NT2/D1 (cell line): ENCODE data around the gene ANXA11.
A peak's percentile ranks its signal among the peaks of the same experiment; 100 is the strongest.
"Not testable (repeated sequence)": the region's sequence is repeated elsewhere in the genome, so short reads cannot be mapped to it uniquely, and the experiment has no call there.

Experiments used
- DNase-seq: peaks from one replicate; pipeline ENCODE4 v3.0.0-alpha.2; 2011; ENCODE audit warnings: low read depth, low spot score
- H3K27me3 ChIP-seq: 2 replicates; pipeline ENCODE4 v1.6.0; 2011; ENCODE audit warnings: mild to moderate bottlenecking; ENCODE audit not compliant: insufficient read length, insufficient read depth
- H3K36me3 ChIP-seq: 2 replicates; pipeline ENCODE4 v1.6.1; 2011; ENCODE audit warnings: mild to moderate bottlenecking, low read length, mixed read lengths; ENCODE audit not compliant: insufficient read depth, insufficient read length
- H3K4me1 ChIP-seq: 2 replicates; pipeline ENCODE4 v1.5.1; 2011; ENCODE audit not compliant: insufficient read depth, insufficient read length
- H3K4me3 ChIP-seq: 2 replicates; pipeline ENCODE4 v1.5.1; 2011; ENCODE audit warnings: low read depth; ENCODE audit not compliant: insufficient read length
- H3K9ac ChIP-seq: 2 replicates; pipeline ENCODE4 v1.6.0; 2011; ENCODE audit warnings: low read depth; ENCODE audit not compliant: insufficient read length
- H3K9me3 ChIP-seq: 2 replicates; pipeline ENCODE4 v1.5.1; 2011; ENCODE audit warnings: mild to moderate bottlenecking, low read length; ENCODE audit not compliant: insufficient read depth
- SUZ12 ChIP-seq: IDR thresholded peaks from 2 replicates; pipeline ENCODE4 v1.6.1; 2011; ENCODE audit not compliant: insufficient read length, insufficient read depth; ENCODE audit errors: extremely low read depth
- YY1 ChIP-seq: IDR thresholded peaks from 2 replicates; pipeline ENCODE4 v1.6.1; 2011; ENCODE audit not compliant: insufficient read length, insufficient read depth
- ZNF274 ChIP-seq: IDR thresholded peaks from 2 replicates; pipeline ENCODE4 v1.6.1; 2011; ENCODE audit warnings: mild to moderate bottlenecking, low read depth, low read length

The ANXA11 gene

DNA sequence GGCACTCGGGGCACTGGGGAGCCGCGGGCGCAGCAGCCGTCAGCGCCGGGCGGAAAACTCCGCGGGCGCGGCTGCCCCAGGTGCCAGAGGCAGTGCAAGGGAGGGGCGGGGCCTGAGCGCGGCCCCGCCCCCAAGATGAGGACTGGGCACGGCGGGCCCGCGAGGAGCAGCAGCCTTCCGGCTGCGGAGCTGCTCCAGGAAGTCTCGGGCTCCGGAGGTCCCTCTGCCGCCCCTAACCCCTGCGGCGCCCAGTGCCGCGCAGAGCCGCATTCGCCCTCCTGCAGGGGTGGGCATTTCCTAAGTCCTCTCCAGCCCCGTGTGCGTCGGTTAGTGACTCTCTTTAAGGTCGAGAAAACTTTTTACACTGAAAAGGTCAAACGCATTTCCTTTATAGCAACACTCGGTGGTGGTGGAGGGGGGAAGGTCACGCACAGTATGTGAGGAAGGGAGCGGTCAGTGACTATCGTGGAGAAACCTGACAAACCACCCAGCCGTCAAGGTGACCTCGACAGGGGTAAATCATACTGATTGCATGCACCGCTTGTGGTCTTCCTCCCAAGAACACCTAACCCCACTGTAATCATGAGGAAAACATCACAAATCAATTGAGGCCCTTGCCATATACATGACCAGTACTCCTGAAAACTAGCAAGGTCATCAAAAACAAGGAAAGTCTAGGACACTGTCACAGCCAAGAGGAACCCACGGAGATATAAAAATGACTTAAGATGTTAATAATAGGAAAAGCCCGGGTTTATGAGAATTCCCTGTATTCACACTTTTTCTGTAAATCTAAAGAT is at the start of gene ANXA11:
Gene ANXA11, minus strand, starts transcription at position 61 of the 800 bp plus-strand sequence. CDS start 32,676 bp downstream, outside the sequence.
- peaks cover 13% of the 10 kb centered on the region for H3K4me1 ChIP-seq

DNA sequence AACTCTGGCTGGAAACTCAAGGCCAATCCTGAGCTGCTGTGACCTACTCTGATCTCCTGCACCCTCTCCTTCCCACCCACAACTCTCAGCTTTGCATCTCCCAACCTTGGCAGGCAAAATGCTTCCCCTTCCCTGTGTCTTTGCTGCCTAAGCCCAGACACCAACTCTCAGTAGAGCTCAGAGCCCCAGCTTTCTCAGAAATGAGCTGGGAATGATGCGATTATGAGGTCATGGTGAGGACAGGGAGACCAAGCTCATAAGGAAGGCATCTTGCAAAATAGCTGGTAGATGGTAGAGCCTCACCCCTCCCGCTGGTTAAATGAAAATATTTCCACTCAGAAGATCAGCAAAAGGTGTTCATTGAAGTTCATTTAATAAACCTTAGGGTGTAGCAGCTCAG is 49.4 kb upstream of the ANXA11 start:
- not testable (repeated sequence) for H3K9ac ChIP-seq, H3K4me3 ChIP-seq, H3K4me1 ChIP-seq, H3K9me3 ChIP-seq, H3K27me3 ChIP-seq, DNase-seq, H3K36me3 ChIP-seq

More for the DNA sequence above, at the start of gene ANXA11:
- Histone ChIP-seq H3K27me3 (no peaks in the 10 kb centered on the region), H3K36me3 (peaks cover 4% of the 10 kb centered on the region), H3K9ac (peak within 1 kb of the TSS; percentile 67), H3K4me3 (peak within 1 kb of the TSS; percentile 62), H3K9me3 (no peaks in the 10 kb centered on the region)
- DNase-seq: peak; percentile 55
- no peak for TF ChIP-seq SUZ12
- no peak for TF ChIP-seq ZNF274
- no peak for TF ChIP-seq YY1

DNA sequence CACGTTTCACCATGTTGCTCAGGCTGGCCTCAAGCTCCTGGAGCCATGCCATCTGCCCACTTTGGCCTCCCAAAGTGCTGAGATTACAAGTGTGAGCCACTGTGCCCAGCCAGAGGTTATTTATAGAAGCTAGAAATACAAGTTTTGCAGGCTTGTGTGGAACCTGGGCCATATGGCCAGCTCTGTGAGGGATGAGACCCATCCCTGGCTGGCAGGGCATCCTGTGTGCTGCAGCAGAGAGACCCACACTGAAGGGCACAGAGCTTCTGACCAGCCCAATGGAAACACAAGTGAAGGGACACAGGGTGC is 48.6 kb upstream of the ANXA11 start:
- not testable (repeated sequence) for H3K4me1 ChIP-seq, H3K36me3 ChIP-seq, H3K4me3 ChIP-seq, H3K9me3 ChIP-seq, H3K27me3 ChIP-seq, H3K9ac ChIP-seq, DNase-seq

DNA sequence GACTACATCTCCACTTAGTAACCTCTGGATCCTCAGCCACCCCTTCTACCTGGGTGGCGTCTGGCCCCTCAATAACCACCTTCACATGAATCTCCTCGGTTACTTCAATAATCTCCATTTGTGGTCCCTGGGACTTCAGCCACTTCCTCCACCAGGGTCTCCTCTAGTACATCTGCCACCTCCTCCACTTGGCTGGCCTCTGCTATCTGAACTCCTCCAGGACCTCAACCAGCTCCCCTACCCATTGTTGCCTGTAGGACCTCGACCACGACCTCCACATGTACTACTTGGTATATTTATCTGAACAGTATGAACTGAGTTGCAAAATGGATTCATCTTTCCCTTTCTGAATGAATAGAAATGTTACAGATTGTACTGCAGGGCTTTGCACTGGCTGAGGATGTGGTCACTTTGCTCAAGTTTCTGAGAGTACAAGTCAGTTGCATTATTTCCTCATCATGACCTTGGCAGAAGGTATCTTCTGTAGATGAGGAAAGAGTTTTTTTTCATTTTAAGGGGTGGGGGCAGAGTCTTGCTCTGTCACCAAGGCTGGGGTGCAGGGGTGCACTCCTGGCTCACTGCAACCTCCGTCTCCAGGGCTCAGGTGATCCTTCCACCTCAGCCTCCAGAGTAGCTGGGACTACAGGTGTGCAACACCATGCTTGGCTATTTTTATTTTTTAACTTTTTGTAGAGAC is 48.1 kb upstream of the ANXA11 start:
- H3K9ac ChIP-seq: no peak overlapping the region
- no peak for TF ChIP-seq ZNF274
- no peak for TF ChIP-seq SUZ12
- TF ChIP-seq YY1: no peak
- no peaks in the 10 kb centered on the region for H3K27me3 ChIP-seq
- H3K36me3 ChIP-seq: no peaks in the 10 kb centered on the region
- no peak overlapping the region for H3K4me3 ChIP-seq
- no peak for DNase-seq
- H3K4me1 ChIP-seq: no peaks in the 10 kb centered on the region
- H3K9me3 ChIP-seq: no peaks in the 10 kb centered on the region

DNA sequence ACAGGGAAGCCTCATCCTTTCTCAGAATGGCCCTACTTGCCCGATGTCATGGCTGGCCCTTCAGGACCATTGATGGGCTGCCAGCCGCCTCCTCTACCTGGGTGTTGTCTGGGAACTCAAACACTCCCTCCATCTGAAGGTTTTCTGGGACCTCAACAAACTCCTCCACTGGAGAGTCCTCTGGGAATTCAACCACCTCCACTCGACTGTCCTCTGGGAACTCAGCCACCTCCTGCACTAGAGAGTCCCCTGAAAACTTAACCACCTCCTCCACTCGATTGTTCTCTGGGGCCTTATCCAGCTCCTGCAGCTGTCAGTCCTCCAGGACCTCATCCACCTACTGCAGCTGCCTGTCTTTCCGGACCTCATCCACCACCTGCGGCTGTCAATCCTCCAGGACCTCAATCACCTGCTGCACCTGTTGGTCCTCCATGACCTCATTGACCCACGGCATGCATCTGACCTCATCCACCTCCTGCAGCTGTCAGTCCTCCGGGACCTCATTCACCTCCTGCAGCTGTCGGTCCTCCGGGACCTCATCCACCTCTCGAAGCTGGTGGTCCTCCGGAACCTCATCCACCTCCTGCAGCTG is 47.1 kb upstream of the ANXA11 start:
- H3K4me3 ChIP-seq: no peak overlapping the region
- TF ChIP-seq SUZ12 (no peak), ZNF274 (no peak), YY1 (no peak)
- no peak for DNase-seq

DNA sequence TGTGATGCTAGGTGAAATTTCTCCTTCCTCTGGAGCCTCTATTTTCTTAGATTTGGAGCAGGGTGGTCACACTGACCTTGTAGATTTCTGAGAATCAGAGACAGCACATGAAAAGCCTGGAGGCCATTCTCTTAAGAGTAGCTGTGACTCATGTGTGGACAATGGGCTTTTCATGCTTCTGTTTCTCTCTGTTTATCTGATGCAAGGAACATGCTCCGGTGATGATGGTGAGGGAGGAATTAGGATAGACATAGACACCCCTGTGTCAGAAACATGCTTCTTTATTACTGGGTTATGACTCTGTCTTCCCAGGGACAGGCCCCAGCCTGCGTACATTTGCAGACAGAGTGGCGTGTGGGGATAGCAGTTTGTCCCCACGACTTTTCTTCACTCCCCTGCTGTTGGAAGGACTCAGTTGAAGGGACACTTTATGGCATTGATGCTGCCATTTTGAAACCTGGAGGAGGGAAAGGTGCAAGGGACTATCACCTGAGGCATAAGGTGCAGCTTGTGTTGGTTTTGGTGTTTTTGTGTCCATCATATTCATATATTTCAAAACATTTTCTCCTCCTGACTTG is 46.5 kb upstream of the ANXA11 start:
- H3K4me1 ChIP-seq, H3K9me3 ChIP-seq, DNase-seq, H3K27me3 ChIP-seq, H3K9ac ChIP-seq, H3K4me3 ChIP-seq, H3K36me3 ChIP-seq: not testable (repeated sequence)

More for the DNA sequence above, 47.1 kb upstream of the ANXA11 start:
- no peaks in the 10 kb centered on the region for H3K36me3 ChIP-seq
- H3K9me3 ChIP-seq: no peaks in the 10 kb centered on the region
- H3K27me3 ChIP-seq: no peaks in the 10 kb centered on the region
- no peak overlapping the region for H3K9ac ChIP-seq
- H3K4me1 ChIP-seq: no peaks in the 10 kb centered on the region

DNA sequence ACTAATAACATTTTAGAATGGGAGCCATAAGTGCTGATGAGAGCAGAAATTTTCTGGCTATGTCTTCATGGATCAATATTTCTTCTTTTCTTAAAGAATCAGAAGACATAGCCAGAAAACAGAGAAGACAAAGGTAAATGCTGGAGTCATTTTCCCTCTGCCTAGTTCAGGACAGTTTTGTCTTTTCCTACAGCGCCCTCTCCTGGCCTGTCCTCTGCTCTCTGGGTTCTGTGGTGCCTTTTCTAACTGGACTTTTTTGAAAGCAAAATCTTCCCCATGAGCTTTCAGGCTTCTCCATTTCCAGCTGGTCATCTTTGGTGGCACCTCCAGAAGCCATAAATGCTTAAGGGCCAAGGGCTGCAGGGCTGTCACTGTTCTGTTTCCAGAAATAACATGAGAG is 45.1 kb upstream of the ANXA11 start:
- H3K27me3 ChIP-seq, H3K36me3 ChIP-seq, DNase-seq, H3K4me1 ChIP-seq, H3K9me3 ChIP-seq, H3K9ac ChIP-seq, H3K4me3 ChIP-seq: not testable (repeated sequence)

- H3K9ac ChIP-seq, H3K9me3 ChIP-seq: not testable (repeated sequence)
Measured at GRCh38 chr10:80249906-80250305, 44.6 kb upstream of the ANXA11 start.

DNA sequence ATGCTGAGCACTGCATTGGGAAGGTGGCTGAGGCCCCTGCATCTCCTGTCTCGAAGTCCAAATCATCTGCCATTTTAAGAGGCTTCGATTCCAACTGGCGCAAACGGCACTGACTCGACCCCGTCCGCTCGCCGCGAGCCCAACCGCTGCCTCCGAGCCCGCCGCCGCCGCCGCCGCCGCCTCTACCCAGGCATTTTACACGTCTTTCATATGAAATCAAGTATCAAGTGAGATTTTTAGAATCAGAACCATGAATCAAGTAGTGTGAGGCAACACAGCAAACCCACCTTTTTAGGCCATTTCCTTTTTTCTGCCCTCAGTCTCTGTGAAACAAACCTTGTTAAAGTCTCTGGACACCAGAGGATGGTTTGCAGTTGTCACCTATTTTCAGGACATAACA is 42.3 kb upstream of the ANXA11 start:
- not testable (repeated sequence) for H3K4me1 ChIP-seq, H3K4me3 ChIP-seq, H3K36me3 ChIP-seq, H3K9ac ChIP-seq, H3K9me3 ChIP-seq, H3K27me3 ChIP-seq, DNase-seq

More at GRCh38 chr10:80249906-80250305, 44.6 kb upstream of the ANXA11 start:
- H3K4me3 ChIP-seq, DNase-seq, H3K27me3 ChIP-seq, H3K36me3 ChIP-seq, H3K4me1 ChIP-seq: not testable (repeated sequence)

- not testable (repeated sequence) for H3K27me3 ChIP-seq, H3K9me3 ChIP-seq, DNase-seq, H3K4me3 ChIP-seq, H3K9ac ChIP-seq, H3K36me3 ChIP-seq, H3K4me1 ChIP-seq
Measured at GRCh38 chr10:80244371-80244770, 39.0 kb upstream of the ANXA11 start.

DNA sequence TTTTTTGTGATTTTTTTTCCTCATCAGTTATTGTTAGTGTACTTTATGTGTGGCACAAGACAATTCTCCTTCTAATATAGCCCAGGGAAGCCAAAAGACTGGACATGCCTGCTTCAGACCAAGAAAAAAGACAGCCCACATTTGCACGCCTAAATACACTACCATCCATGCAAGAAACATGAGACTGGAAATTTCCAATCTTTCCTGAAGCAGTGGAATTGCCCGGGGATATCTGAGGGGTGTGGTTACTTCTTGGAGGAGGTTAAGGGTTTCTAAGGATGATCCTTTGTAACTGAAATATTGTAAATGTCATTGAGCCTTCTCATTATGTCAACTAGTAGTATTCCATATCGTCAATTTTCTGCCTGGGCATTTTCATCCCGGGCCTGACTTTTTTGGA is 37.0 kb upstream of the ANXA11 start:
- DNase-seq, H3K4me3 ChIP-seq, H3K9me3 ChIP-seq, H3K27me3 ChIP-seq, H3K4me1 ChIP-seq, H3K36me3 ChIP-seq, H3K9ac ChIP-seq: not testable (repeated sequence)
